NCI-H1105 treated with DMSO at 0.1 percent for 48 hours (cell line): ENCODE results near the gene FKBP3.
"Not testable (repeated sequence)": the region's sequence is repeated elsewhere in the genome, so short reads cannot be mapped to it uniquely, and the experiment has no call there.

Experiments
- DNase-seq: peaks from one replicate; lab custom pipeline; 2025; lab: John Stamatoyannopoulos, UW

Gene FKBP3

GRCh38 chr14:45112896-45113781 is 21.1 kb downstream of the FKBP3 start:
- DNase-seq: no peak

- DNase-seq: no peak
Observed at GRCh38 chr14:45104561-45104960, 29.7 kb downstream of the FKBP3 start.

- DNase-seq: no peak
Observed at GRCh38 chr14:45103806-45104205, 30.5 kb downstream of the FKBP3 start.

GRCh38 chr14:45096218-45096617 is 38.1 kb downstream of the FKBP3 start:
- no peak for DNase-seq

- DNase-seq: no peak
Observed at GRCh38 chr14:45095143-45095542, 39.1 kb downstream of the FKBP3 start.

GRCh38 chr14:45094275-45094674 is 40.0 kb downstream of the FKBP3 start:
- DNase-seq: no peak

- DNase-seq: no peak
Observed at GRCh38 chr14:45091710-45092109, 42.6 kb downstream of the FKBP3 start.

- DNase-seq: no peak
Observed at GRCh38 chr14:45089813-45090212, 44.5 kb downstream of the FKBP3 start.

GRCh38 chr14:45084946-45085346 is 49.3 kb downstream of the FKBP3 start:
- DNase-seq: no peak

- peak; percentile 93 for DNase-seq
Observed at GRCh38 chr14:45083976-45084722, 50.1 kb downstream of the FKBP3 start, which contains the start of gene PRPF39. PRPF39 (plus strand) TSS chr14:45084116; CDS start chr14:45095240, 11,124 bp downstream.

GRCh38 chr14:45083617-45083975 is 50.7 kb downstream of the FKBP3 start:
- no peak for DNase-seq

GRCh38 chr14:45082420-45082819 is 51.9 kb downstream of the FKBP3 start:
- DNase-seq: no peak

- DNase-seq: not testable (repeated sequence)
Observed at GRCh38 chr14:45081096-45081495, 53.2 kb downstream of the FKBP3 start.

- DNase-seq: not testable (repeated sequence)
Observed at GRCh38 chr14:45080416-45080968, 53.8 kb downstream of the FKBP3 start.

- no peak for DNase-seq
Observed at GRCh38 chr14:45078323-45078722, 56.0 kb downstream of the FKBP3 start.

- DNase-seq: no peak
Observed at GRCh38 chr14:45073231-45073879, 60.9 kb downstream of the FKBP3 start.

GRCh38 chr14:45072126-45072525 is 62.2 kb downstream of the FKBP3 start:
- DNase-seq: no peak

GRCh38 chr14:45070215-45070614 is 64.1 kb downstream of the FKBP3 start:
- DNase-seq: no peak

- no peak for DNase-seq
Observed at GRCh38 chr14:45068396-45068795, 65.9 kb downstream of the FKBP3 start.

GRCh38 chr14:45066667-45067066 is 67.6 kb downstream of the FKBP3 start:
- DNase-seq: no peak

- DNase-seq: no peak
Observed at GRCh38 chr14:45065956-45066355, 68.3 kb downstream of the FKBP3 start.
